Panc1 (cell line): ENCODE results near the gene GPR31. TPM values are rescaled to one million over a fixed set of nuclear protein-coding genes. Genes with fewer than 3 reads are reported as not detected.

ENCODE experiments used
- ATAC-seq: fragments of 200-7000 bp; cut with Tn5 transposase; 2 replicates; pipeline ENCODE4 v1.9.1; 2020; ENCODE audit warnings: mild to moderate bottlenecking, moderate library complexity
- BruUV-seq: library from RNA; stranded (reverse); fragments of 400-500 nt; replicated peaks from 2 replicates; lab custom pipeline; 2021; lab: Mats Ljungman, UMichigan
- CTCF ChIA-PET: fragments of 300-600 bp; sonication (Branson Sonifier 250); formaldehyde crosslinking; loops from one replicate; lab custom pipeline; 2022; ENCODE audit warnings: antibody characterized with exemption; lab: Charles Lee
- POLR2A ChIA-PET: fragments of 300-600 bp; sonication (Branson Sonifier 250); formaldehyde crosslinking; loops from one replicate; lab custom pipeline; 2022; ENCODE audit warnings: antibody characterized with exemption; lab: Charles Lee
- DNase-seq: peaks from one replicate; pipeline ENCODE4 v3.0.0-alpha.2; 2010; ENCODE audit warnings: low read depth, low spot score
- H3K27ac ChIP-seq: 2 replicates; pipeline ENCODE4 v1.5.1; 2011; ENCODE audit warnings: mild to moderate bottlenecking, low read length, inconsistent platforms
- H3K27me3 ChIP-seq: fragments of 200-500 bp; sonication (Bioruptor generic); 2 replicates; pipeline ENCODE4 v1.6.0; 2014; ENCODE audit warnings: low read length, inconsistent platforms; ENCODE audit not compliant: control insufficient read depth, insufficient read depth
- H3K36me3 ChIP-seq: fragments of 200-500 bp; sonication (Bioruptor generic); 2 replicates; pipeline ENCODE4 v1.5.1; 2014; ENCODE audit warnings: inconsistent platforms, mild to moderate bottlenecking, low read length, moderate library complexity; ENCODE audit not compliant: control insufficient read depth, insufficient read depth
- H3K4me1 ChIP-seq: 2 replicates; pipeline ENCODE4 v1.5.1; 2011; ENCODE audit warnings: inconsistent platforms, mild to moderate bottlenecking, low read length, moderate library complexity; ENCODE audit not compliant: control insufficient read depth, insufficient read depth
- H3K4me3 ChIP-seq, 2 experiments: 2 replicates each; pipeline ENCODE4 v1.5.1; 2011 to 2012; ENCODE audit warnings: low read depth in 2 of 2, low read length in 2 of 2, mild to moderate bottlenecking in 2 of 2, inconsistent platforms in 1 of 2, moderate library complexity in 1 of 2
- H3K9me3 ChIP-seq: fragments of 200-500 bp; sonication (Bioruptor generic); 2 replicates; pipeline ENCODE4 v1.5.1; 2014; ENCODE audit warnings: low read depth, mild to moderate bottlenecking, inconsistent platforms, low read length, moderate library complexity; ENCODE audit not compliant: control insufficient read depth, insufficient read depth
- POLR2AphosphoS5 ChIP-seq: IDR thresholded peaks from 2 replicates; pipeline ENCODE4 v1.6.1; 2012; ENCODE audit warnings: mild to moderate bottlenecking, low read depth, low read length, moderate library complexity
- REST ChIP-seq, 2 experiments: IDR thresholded peaks; 2 replicates each; pipeline ENCODE4 v1.6.1; 2011 to 2012; ENCODE audit warnings: low read depth in 2 of 2, control low read depth in 1 of 2, low read length in 1 of 2, mild to moderate bottlenecking in 1 of 2, moderate library complexity in 1 of 2; ENCODE audit not compliant: insufficient read depth in 1 of 2
- SIN3A ChIP-seq: IDR thresholded peaks from 2 replicates; pipeline ENCODE4 v1.6.1; 2012; ENCODE audit warnings: low read depth, mild to moderate bottlenecking, low read length, moderate library complexity, borderline replicate concordance; ENCODE audit not compliant: insufficient read depth
- TCF7L2 ChIP-seq: IDR thresholded peaks from 2 replicates; pipeline ENCODE4 v1.6.1; 2011; ENCODE audit warnings: mild to moderate bottlenecking, low read depth, low read length, inconsistent platforms
- in situ Hi-C: cut with HindIII; loops from 2 replicates; pipeline ENCODE4 v1.10.0; 2016; ENCODE audit warnings: low sequenced_read_pairs, low pct_unique_long_range_greater_than_20kb
- intact Hi-C: fragments of 100-400 bp; cut with micrococcal nuclease; formaldehyde crosslinking; loops from one replicate; pipeline ENCODE4 v1.10.0; 2022; ENCODE audit not compliant: unreplicated experiment
- total RNA-seq: library from RNA; stranded (reverse); gene quantifications from one replicate; pipeline ENCODE4 v1.2.1, GENCODE V29; 2021; ENCODE audit not compliant: unreplicated experiment
- TF ChIP-seq, protein P1 (sequence below): fragments of 450-650 bp; IDR thresholded peaks from 2 replicates; pipeline ENCODE4 v1.5.1; 2017; ENCODE audit warnings: mild to moderate bottlenecking

Gene GPR31
- total RNA-seq, 1 experiment from 2014 or later: not detected

- in situ Hi-C loops: no loop called here
- TF ChIP-seq REST (IDR thresholded peaks at IDR 0.05; ENCODE audit: insufficient read depth in 1 of 2, low read depth in 2 of 2, low read length in 1 of 2) (no peak), TCF7L2 (no peak), POLR2AphosphoS5 (no peak), SIN3A (no peak)
- TF ChIP-seq, protein P1, sequence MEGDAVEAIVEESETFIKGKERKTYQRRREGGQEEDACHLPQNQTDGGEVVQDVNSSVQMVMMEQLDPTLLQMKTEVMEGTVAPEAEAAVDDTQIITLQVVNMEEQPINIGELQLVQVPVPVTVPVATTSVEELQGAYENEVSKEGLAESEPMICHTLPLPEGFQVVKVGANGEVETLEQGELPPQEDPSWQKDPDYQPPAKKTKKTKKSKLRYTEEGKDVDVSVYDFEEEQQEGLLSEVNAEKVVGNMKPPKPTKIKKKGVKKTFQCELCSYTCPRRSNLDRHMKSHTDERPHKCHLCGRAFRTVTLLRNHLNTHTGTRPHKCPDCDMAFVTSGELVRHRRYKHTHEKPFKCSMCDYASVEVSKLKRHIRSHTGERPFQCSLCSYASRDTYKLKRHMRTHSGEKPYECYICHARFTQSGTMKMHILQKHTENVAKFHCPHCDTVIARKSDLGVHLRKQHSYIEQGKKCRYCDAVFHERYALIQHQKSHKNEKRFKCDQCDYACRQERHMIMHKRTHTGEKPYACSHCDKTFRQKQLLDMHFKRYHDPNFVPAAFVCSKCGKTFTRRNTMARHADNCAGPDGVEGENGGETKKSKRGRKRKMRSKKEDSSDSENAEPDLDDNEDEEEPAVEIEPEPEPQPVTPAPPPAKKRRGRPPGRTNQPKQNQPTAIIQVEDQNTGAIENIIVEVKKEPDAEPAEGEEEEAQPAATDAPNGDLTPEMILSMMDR: no peak
- intact Hi-C loops: no loop called here
- Histone ChIP-seq H3K27ac (no peak overlapping the region), H3K36me3 (no peaks in the 10 kb centered on the region), H3K9me3 (no peaks in the 10 kb centered on the region), H3K4me1 (no peaks in the 10 kb centered on the region), H3K4me3 (no peak overlapping the region), H3K27me3 (peaks cover 7% of the 10 kb centered on the region)
- ATAC-seq (no peak), DNase-seq (no peak)
- BruUV-seq: no TSS peak
- ChIA-PET CTCF (no interaction called here), POLR2A (no interaction called here)
Measured at GRCh38 chr6:167125410-167125809, 32.4 kb downstream of the GPR31 start.

GRCh38 chr6:167124753-167125152, 33.0 kb downstream of the GPR31 start:
- H3K27me3 ChIP-seq: peaks cover 9% of the 10 kb centered on the region
- DNase-seq (no peak), ATAC-seq (no peak)
- no TSS peak for BruUV-seq
- POLR2A ChIA-PET: no interaction called here
- no peak overlapping the region for H3K4me3 ChIP-seq
- no peaks in the 10 kb centered on the region for H3K36me3 ChIP-seq
- in situ Hi-C loops (no loop called here), intact Hi-C loops (no loop called here)
- no peak for TF ChIP-seq TCF7L2
- no peak for TF ChIP-seq SIN3A
- TF ChIP-seq POLR2AphosphoS5: no peak
- TF ChIP-seq REST (IDR thresholded peaks at IDR 0.05; ENCODE audit: insufficient read depth in 1 of 2, low read depth in 2 of 2, low read length in 1 of 2): no peak
- TF ChIP-seq, protein P1: no peak
- CTCF ChIA-PET: interaction anchor here (0.7 kb wide), 1 partner anchor 171 kb away, joined by 3 read pairs; no protein-coding TSS in a partner anchor
- no peak overlapping the region for H3K27ac ChIP-seq
- no peaks in the 10 kb centered on the region for H3K4me1 ChIP-seq
- H3K9me3 ChIP-seq: 0 out of 2 replicates have a peak, but pooled peaks cover 3% of the 10 kb centered on the region
